Stomach (tissue), 9 donors: Measurements from ENCODE around the gene MYRFL. TPM values are rescaled to one million over a fixed set of nuclear protein-coding genes. Genes with fewer than 3 reads are reported as not detected.
A peak's percentile ranks its signal among the peaks of the same experiment; 100 is the strongest.

Experiments used
- DNase-seq, 2 donors: peaks; one replicate each; pipeline versions ENCODE4 v3.0.0 to v3.0.0-alpha.2; 2013 to 2019
- H3K27ac ChIP-seq, 5 donors: fragments of 200-600 bp in 4 of 5; sonication (generic) in 4 of 5; one replicate each; pipeline ENCODE4 v1.5.1; 2013 to 2019; ENCODE audit warnings: mild to moderate bottlenecking in 1 of 5, moderate library complexity in 1 of 5
- H3K27me3 ChIP-seq, 3 donors: fragments of 200-600 bp; sonication (generic); one replicate each; pipeline ENCODE4 v1.5.1; 2017 to 2019; ENCODE audit warnings: mixed run types in 1 of 3
- H3K36me3 ChIP-seq, 4 donors: fragments of 200-600 bp; sonication (generic); 1 replicate in 3 of 4; 2 replicates in 1 of 4; pipeline ENCODE4 v1.5.1; 2016 to 2019
- H3K4me1 ChIP-seq, 4 donors: fragments of 200-600 bp; sonication (generic); one replicate each; pipeline ENCODE4 v1.5.1; 2016 to 2019
- H3K4me3 ChIP-seq, 4 donors: fragments of 200-600 bp; sonication (generic) in 3 of 4; one replicate each; pipeline ENCODE4 v1.5.1; 2016 to 2019; ENCODE audit warnings: mild to moderate bottlenecking in 1 of 4
- H3K9me3 ChIP-seq, 4 donors: fragments of 200-600 bp; sonication (generic); one replicate each; pipeline ENCODE4 v1.5.1; 2016 to 2019
- CTCF ChIP-seq, 7 experiments: fragments of 450-650 bp in 4 of 7; fragments of 200-600 bp in 3 of 7; sonication (generic) in 3 of 7; IDR thresholded peaks; one replicate each; pipeline ENCODE4 v1.5.1; 2016 to 2019; ENCODE audit warnings: antibody characterized with exemption in 7 of 7, control low read depth in 2 of 7, mild to moderate bottlenecking in 1 of 7
- EP300 ChIP-seq: sonication (generic); formaldehyde crosslinking; IDR thresholded peaks from one replicate; pipeline ENCODE4 v1.6.1; 2017; ENCODE audit warnings: antibody characterized with exemption
- POLR2A ChIP-seq, 4 donors: fragments of 450-650 bp; IDR thresholded peaks; one replicate each; pipeline ENCODE4 v1.6.1; 2016; ENCODE audit warnings: antibody characterized with exemption in 4 of 4, control low read depth in 2 of 4, mild to moderate bottlenecking in 1 of 4, moderate library complexity in 1 of 4
- POLR2AphosphoS5 ChIP-seq, 3 donors: sonication (generic); formaldehyde crosslinking; IDR thresholded peaks; one replicate each; pipeline ENCODE4 v1.6.1; 2016; ENCODE audit warnings: antibody characterized with exemption in 3 of 3
- WGBS, 5 donors: extraction: QIAGEN DNeasy Blood & Tissue Kit in 3 of 5; methylation state at CpG; one replicate each; pipeline versions ENCODE4 v1.1.5 to v1.1.7; 2013 to 2018; 5-methylcytosine and 5-hydroxymethylcytosine counted together
- intact Hi-C: fragments of 100-400 bp; cut with DNase I; formaldehyde crosslinking; loops from one replicate; pipeline ENCODE4 v1.15.1; 2023; ENCODE audit warnings: low total_unique reads
- polyA plus RNA-seq, 3 donors: library from polyadenylated mRNA; stranded (reverse); fragments of 200-250 nt; gene quantifications; one replicate each; pipeline ENCODE4 v1.2.3, GENCODE V29; 2013
- total RNA-seq, 5 donors: library from RNA; depleted of rRNA; stranded (reverse); fragments of >200 nt; gene quantifications; one replicate each; pipeline versions ENCODE4 v1.1.0 to v1.2.3, GENCODE V29; 2014 to 2016
- donor health status: healthy with polysubstance abuse.
- donor health status: Bipolar disorder and iron deficiency.
- donor health status: healthy.

Gene MYRFL
- total and polyA plus RNA-seq, 8 donors = 0.13 to 0.19 (median 0.18) TPM; not detected in 5

DNA sequence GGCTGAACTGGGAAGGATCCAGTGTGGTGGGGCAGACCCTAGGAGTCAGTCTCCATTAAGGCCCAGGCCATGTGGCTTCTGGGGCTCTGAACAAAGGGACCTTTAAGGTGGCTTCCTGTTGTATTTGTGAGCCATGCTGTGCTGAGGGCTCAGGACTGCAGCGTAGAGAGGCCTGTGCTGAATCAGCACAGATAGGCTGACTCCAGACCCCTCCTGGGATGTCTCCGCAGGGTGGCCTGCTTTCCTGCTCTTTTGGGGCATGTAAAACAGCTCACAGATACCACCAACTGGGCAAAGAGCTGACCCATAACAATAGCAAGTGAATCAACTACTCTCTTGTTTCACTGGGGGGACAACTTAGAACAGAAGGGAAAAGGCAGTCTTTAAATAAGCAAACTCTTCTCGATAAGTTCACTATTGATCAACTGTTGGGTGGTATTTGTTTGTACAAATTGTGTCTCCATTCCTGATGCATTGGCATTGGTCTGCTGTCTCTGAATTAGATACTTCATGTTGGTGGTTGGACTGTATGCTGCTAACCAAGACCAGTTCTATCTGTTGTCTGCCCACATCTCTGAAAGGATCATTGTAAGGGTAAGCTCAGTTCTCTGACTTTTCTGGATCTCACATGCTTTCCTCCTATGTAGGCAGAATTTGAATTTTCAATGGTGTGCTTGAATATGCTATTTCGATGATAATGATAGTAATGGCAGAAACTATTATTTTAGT is 71.8 kb downstream of the MYRFL start:
- Histone ChIP-seq H3K4me3 (no peak overlapping the region), H3K36me3 (no peaks in the 10 kb centered on the region), H3K27ac (no peak overlapping the region), H3K4me1 (peaks cover 0 to 7% (median 3%) of the 10 kb centered on the region in 4 donors), H3K9me3 (no peaks in the 10 kb centered on the region), H3K27me3 (no peaks in the 10 kb centered on the region)
- intact Hi-C loops = no loop called here
- no peak for TF ChIP-seq POLR2AphosphoS5 (IDR thresholded peaks at IDR 0.05)
- no peak for TF ChIP-seq POLR2A (IDR thresholded peaks at IDR 0.05)
- no peak for TF ChIP-seq EP300
- no peak for TF ChIP-seq CTCF (IDR thresholded peaks at IDR 0.05)
- WGBS, 5 donors = 86 to 95% (median 89%) methylated on average over 3 to 4 of the region's 4 CpGs
- no peak for DNase-seq

DNA sequence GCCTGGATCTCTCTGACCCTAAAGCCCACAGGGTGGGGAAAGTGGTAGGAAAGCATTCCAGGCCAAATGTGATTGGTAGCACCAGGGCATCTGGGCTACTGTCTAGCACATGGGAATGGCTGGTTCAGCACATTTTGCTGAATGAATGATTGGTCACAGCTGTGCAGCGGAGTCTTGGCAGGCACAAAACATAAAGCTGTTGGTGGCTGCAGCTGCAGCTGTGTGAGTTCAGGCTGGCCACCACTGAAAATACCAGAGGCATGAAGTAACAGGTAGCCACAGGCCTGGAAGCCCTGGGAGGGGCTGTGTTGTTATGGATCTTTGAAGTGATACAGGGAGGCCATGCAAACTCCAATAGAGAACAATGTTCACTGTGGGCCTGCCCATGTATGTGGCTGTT is 72.7 kb downstream of the MYRFL start:
- DNase-seq = peak in 1 of 2 donors; percentile 69
- Histone ChIP-seq H3K9me3 (no peaks in the 10 kb centered on the region), H3K36me3 (no peaks in the 10 kb centered on the region), H3K27ac (no peak overlapping the region), H3K27me3 (no peaks in the 10 kb centered on the region), H3K4me3 (no peak overlapping the region), H3K4me1 (peaks cover 0 to 7% (median 3%) of the 10 kb centered on the region in 4 donors)
- TF ChIP-seq CTCF (IDR thresholded peaks at IDR 0.05) (no peak), EP300 (no peak), POLR2AphosphoS5 (IDR thresholded peaks at IDR 0.05) (no peak), POLR2A (IDR thresholded peaks at IDR 0.05) (no peak)
- intact Hi-C loops = no loop called here
- WGBS, 5 donors = 67 to 89% (median 76%) methylated on average over 1 of the region's 1 CpG; no CpG with 5 or more reads in 1 of the 5 donors

GRCh38 chr12:69898236-69898635 is 73.2 kb downstream of the MYRFL start:
- H3K4me3 ChIP-seq = no peak overlapping the region
- no peaks in the 10 kb centered on the region for H3K27me3 ChIP-seq
- WGBS, 5 donors = 5 to 66% (median 60%) methylated on average over 3 of the region's 3 CpGs
- peaks cover 0 to 7% (median 3%) of the 10 kb centered on the region in 4 donors for H3K4me1 ChIP-seq
- intact Hi-C loops = no loop called here
- no peak for DNase-seq
- no peak for TF ChIP-seq CTCF (IDR thresholded peaks at IDR 0.05)
- no peak for TF ChIP-seq EP300
- no peak for TF ChIP-seq POLR2AphosphoS5 (IDR thresholded peaks at IDR 0.05)
- TF ChIP-seq POLR2A (IDR thresholded peaks at IDR 0.05) = no peak
- H3K36me3 ChIP-seq = no peaks in the 10 kb centered on the region
- no peak overlapping the region for H3K27ac ChIP-seq
- H3K9me3 ChIP-seq = no peaks in the 10 kb centered on the region

- Histone ChIP-seq H3K4me1 (peaks cover 0 to 11% (median 4%) of the 10 kb centered on the region in 4 donors), H3K9me3 (no peaks in the 10 kb centered on the region), H3K27ac (no peak overlapping the region), H3K4me3 (no peak overlapping the region), H3K36me3 (no peaks in the 10 kb centered on the region), H3K27me3 (no peaks in the 10 kb centered on the region)
- intact Hi-C loops = no loop called here
- TF ChIP-seq POLR2AphosphoS5 (IDR thresholded peaks at IDR 0.05) (peak in 1 of 3 donors; percentile 25), CTCF (IDR thresholded peaks at IDR 0.05) (peak in 5 of 7 experiments; percentile 59 to 85 (median 76)), EP300 (no peak), POLR2A (IDR thresholded peaks at IDR 0.05) (no peak)
- DNase-seq = peak; percentile 75 to 91
- 0 to 2% (median 1%) methylated on average over 4 of the region's 4 CpGs for WGBS, 5 donors
Observed at GRCh38 chr12:69900720-69901131, 75.7 kb downstream of the MYRFL start.
